ENCODE results near the gene MYRIP.

GRCh38 chr3:40237159-40237558, 427.8 kb downstream of the MYRIP start:
- TF ChIP-seq, protein P1, sequence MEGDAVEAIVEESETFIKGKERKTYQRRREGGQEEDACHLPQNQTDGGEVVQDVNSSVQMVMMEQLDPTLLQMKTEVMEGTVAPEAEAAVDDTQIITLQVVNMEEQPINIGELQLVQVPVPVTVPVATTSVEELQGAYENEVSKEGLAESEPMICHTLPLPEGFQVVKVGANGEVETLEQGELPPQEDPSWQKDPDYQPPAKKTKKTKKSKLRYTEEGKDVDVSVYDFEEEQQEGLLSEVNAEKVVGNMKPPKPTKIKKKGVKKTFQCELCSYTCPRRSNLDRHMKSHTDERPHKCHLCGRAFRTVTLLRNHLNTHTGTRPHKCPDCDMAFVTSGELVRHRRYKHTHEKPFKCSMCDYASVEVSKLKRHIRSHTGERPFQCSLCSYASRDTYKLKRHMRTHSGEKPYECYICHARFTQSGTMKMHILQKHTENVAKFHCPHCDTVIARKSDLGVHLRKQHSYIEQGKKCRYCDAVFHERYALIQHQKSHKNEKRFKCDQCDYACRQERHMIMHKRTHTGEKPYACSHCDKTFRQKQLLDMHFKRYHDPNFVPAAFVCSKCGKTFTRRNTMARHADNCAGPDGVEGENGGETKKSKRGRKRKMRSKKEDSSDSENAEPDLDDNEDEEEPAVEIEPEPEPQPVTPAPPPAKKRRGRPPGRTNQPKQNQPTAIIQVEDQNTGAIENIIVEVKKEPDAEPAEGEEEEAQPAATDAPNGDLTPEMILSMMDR (conservative IDR thresholded peaks at IDR 0.05 in 1 of 2, IDR thresholded peaks at IDR 0.05 in 1 of 2; ENCODE audit: extremely low read depth in 1 of 2, insufficient read depth in 1 of 2, low read depth in 1 of 2, low read length in 2 of 2) = no peak
- TF ChIP-seq EZH2 (IDR thresholded peaks at IDR 0.05; ENCODE audit: borderline replicate concordance, low read length) = no peak
